PC-3 (cell line): ENCODE results near the gene FNIP1.

ENCODE experiments used
- EZH2 ChIP-seq: fragments of 300-600 bp; sonication (generic); IDR thresholded peaks from one replicate; pipeline ENCODE4 v1.6.1; 2017; ENCODE audit warnings: antibody characterized with exemption, mild to moderate bottlenecking, low read length; ENCODE audit not compliant: unreplicated experiment
- EZH2phosphoT487 ChIP-seq: fragments of 300-600 bp; sonication (generic); IDR thresholded peaks from 2 replicates; pipeline ENCODE4 v1.6.1; 2018; ENCODE audit warnings: mild to moderate bottlenecking, antibody characterized with exemption, low read length, borderline replicate concordance
- TF ChIP-seq, protein P1 (sequence below): fragments of 300-600 bp; sonication (generic); conservative IDR thresholded peaks from 2 replicates; pipeline ENCODE4 v1.5.1; 2017; ENCODE audit warnings: antibody characterized with exemption, low read depth, mild to moderate bottlenecking, low read length

DNA sequence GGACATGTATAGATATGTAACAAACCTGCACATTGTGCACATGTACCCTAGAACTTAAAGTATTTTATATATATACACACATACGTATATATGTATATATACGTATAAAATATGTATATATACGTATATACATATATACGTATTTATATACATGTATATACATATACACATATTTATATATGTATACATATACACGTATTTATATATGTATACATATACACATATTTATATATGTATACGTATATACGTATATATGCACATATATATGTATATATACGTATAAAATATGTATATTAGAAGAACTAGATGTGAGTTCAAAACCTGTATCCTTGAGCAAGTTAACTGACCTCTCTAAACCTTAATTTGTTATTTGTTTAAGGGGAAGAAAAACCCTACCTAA, 61.4 kb downstream of the FNIP1 start:
- TF ChIP-seq, protein P1, sequence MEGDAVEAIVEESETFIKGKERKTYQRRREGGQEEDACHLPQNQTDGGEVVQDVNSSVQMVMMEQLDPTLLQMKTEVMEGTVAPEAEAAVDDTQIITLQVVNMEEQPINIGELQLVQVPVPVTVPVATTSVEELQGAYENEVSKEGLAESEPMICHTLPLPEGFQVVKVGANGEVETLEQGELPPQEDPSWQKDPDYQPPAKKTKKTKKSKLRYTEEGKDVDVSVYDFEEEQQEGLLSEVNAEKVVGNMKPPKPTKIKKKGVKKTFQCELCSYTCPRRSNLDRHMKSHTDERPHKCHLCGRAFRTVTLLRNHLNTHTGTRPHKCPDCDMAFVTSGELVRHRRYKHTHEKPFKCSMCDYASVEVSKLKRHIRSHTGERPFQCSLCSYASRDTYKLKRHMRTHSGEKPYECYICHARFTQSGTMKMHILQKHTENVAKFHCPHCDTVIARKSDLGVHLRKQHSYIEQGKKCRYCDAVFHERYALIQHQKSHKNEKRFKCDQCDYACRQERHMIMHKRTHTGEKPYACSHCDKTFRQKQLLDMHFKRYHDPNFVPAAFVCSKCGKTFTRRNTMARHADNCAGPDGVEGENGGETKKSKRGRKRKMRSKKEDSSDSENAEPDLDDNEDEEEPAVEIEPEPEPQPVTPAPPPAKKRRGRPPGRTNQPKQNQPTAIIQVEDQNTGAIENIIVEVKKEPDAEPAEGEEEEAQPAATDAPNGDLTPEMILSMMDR, result no peak
- no peak for TF ChIP-seq EZH2
- no peak for TF ChIP-seq EZH2phosphoT487
